Measurements from ENCODE around the gene SFTPB. TPM values are rescaled to one million over a fixed set of nuclear protein-coding genes. Genes with fewer than 3 reads are reported as not detected.
A peak's percentile ranks its signal among the peaks of the same experiment; 100 is the strongest.
"Not testable (repeated sequence)": the region's sequence is repeated elsewhere in the genome, so short reads cannot be mapped to it uniquely, and the experiment has no call there.

The SFTPB gene
- total RNA-seq, 1 experiment from 2014 or later: not detected

DNA sequence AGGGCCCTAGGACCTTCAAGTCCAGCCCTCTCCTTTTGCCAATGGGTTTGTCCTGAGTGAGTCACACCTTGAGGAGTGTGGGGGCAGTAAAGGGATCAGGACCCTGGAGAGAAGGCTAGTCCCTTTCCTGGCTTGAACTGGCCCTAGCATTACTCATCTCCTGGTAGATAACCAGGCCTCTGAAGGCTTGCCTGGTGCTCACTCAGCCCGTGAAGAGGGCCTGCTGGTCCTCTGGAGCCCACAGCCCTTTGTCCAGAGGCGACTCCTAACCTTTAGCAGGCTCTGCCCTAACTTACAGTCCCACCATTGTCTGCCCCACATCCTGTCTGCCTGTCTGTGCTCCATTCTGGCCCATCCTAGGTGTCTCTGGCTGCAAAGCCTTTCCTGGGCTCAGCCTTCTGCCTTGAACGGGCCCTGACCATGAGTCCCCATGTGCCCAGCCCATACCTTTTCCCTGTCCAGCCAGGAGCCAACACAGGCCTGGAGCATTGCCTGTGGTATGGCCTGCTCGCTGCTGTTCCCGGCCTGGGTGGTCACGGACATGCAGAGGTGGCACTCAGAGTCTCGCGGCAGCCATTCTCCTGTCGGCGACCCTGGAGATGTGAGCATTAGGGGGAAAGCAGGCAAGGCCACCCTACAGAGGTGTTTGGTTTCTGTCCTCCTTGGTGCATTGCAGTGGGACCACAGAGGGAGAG, 5.0 kb downstream of the SFTPB start:
- CTCF ChIA-PET: no interaction called here
- TF ChIP-seq EZH2 (IDR thresholded peaks at IDR 0.05; ENCODE audit: low read depth): no peak
- TF ChIP-seq, protein P1, sequence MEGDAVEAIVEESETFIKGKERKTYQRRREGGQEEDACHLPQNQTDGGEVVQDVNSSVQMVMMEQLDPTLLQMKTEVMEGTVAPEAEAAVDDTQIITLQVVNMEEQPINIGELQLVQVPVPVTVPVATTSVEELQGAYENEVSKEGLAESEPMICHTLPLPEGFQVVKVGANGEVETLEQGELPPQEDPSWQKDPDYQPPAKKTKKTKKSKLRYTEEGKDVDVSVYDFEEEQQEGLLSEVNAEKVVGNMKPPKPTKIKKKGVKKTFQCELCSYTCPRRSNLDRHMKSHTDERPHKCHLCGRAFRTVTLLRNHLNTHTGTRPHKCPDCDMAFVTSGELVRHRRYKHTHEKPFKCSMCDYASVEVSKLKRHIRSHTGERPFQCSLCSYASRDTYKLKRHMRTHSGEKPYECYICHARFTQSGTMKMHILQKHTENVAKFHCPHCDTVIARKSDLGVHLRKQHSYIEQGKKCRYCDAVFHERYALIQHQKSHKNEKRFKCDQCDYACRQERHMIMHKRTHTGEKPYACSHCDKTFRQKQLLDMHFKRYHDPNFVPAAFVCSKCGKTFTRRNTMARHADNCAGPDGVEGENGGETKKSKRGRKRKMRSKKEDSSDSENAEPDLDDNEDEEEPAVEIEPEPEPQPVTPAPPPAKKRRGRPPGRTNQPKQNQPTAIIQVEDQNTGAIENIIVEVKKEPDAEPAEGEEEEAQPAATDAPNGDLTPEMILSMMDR (conservative IDR thresholded peaks at IDR 0.05): no peak
- Histone ChIP-seq H2AFZ (no peak overlapping the region), H3F3A (ENCODE audit: insufficient read depth, low read depth) (peaks cover 4% of the 10 kb centered on the region; the same call in 1 of the 2 replicates), H3K4me2 (no peak overlapping the region), H3K79me2 (ENCODE audit: low read depth) (no peaks in the 10 kb centered on the region), H3K27me3 (ENCODE audit: insufficient read depth, low read depth) (no peaks in the 10 kb centered on the region), H3K4me1 (replicated peaks; ENCODE audit: insufficient read depth) (peaks cover 15% of the 10 kb centered on the region), H3K36me3 (ENCODE audit: low read depth) (no peaks in the 10 kb centered on the region), H3K27ac (no peak overlapping the region), H3K9me2 (ENCODE audit: insufficient read depth) (no peaks in the 10 kb centered on the region), H4K20me1 (ENCODE audit: insufficient read depth) (no peaks in the 10 kb centered on the region), H3K9me3 (ENCODE audit: insufficient read depth, low read depth) (no peaks in the 10 kb centered on the region), H3K4me3 (no peak overlapping the region)
- POLR2A ChIA-PET (ENCODE audit: unreplicated experiment): no interaction called here
- peak; percentile 13 to 78 for DNase-seq
- BruUV-seq (replicated peaks): no TSS peak
- intact Hi-C loops (cut with micrococcal nuclease; ENCODE audit: unreplicated experiment): no loop called here

DNA sequence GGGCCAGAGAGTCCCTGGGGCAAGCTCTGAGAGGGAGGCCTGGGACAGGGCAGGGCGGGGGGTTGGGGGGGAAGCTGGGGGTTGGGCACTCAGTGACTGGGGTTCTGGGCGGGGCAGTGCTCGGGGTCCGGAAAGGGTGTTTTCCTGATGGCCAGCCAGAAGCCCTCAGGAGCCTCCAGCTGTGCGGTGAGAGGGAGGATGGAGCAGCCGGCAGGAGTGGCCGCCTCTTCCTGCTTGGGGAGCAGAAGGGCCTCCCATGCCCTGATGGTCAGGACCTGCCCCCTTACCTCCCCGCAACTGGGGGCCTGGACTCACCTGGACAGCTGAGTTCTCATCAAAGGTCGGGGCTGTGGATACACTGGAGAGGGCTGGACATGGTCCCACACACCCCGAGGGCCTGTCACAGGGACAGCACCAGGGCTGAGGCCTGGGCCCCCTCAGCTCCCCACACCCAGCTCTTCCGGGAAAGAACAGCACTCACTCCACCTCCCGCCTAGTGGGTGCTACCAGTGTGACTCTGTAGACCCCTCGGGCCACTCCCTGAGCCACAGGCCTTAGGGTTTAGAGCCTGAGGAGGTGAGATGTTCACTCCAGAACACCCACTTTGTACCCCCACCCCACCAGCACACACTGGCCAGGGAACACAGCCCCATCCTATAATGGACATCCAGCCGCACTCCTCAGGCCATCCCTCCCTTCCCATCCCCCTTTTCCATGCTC, 6.7 kb downstream of the SFTPB start:
- no peaks in the 10 kb centered on the region for H3K27me3 ChIP-seq (ENCODE audit: insufficient read depth, low read depth)
- H3K9me2 ChIP-seq (ENCODE audit: insufficient read depth): no peaks in the 10 kb centered on the region
- H3K9me3 ChIP-seq (ENCODE audit: insufficient read depth, low read depth): no peaks in the 10 kb centered on the region
- peaks cover 4% of the 10 kb centered on the region; the same call in 1 of the 2 replicates for H3F3A ChIP-seq (ENCODE audit: insufficient read depth, low read depth)
- no peak for TF ChIP-seq EZH2 (IDR thresholded peaks at IDR 0.05; ENCODE audit: low read depth)
- TF ChIP-seq, protein P1 (conservative IDR thresholded peaks at IDR 0.05): no peak
- no peak overlapping the region for H3K4me2 ChIP-seq
- POLR2A ChIA-PET (ENCODE audit: unreplicated experiment): no interaction called here
- CTCF ChIA-PET: no interaction called here
- H3K27ac ChIP-seq: no peak overlapping the region
- no TSS peak for BruUV-seq (replicated peaks)
- peaks cover 11% of the 10 kb centered on the region; the same call in 1 of the 2 replicates for H3K4me1 ChIP-seq (replicated peaks; ENCODE audit: insufficient read depth)
- no peaks in the 10 kb centered on the region for H3K36me3 ChIP-seq (ENCODE audit: low read depth)
- no peak for DNase-seq
- H2AFZ ChIP-seq: no peak overlapping the region
- no peaks in the 10 kb centered on the region for H4K20me1 ChIP-seq (ENCODE audit: insufficient read depth)
- intact Hi-C loops (cut with micrococcal nuclease; ENCODE audit: unreplicated experiment): no loop called here
- H3K79me2 ChIP-seq (ENCODE audit: low read depth): no peaks in the 10 kb centered on the region
- no peak overlapping the region for H3K4me3 ChIP-seq

DNA sequence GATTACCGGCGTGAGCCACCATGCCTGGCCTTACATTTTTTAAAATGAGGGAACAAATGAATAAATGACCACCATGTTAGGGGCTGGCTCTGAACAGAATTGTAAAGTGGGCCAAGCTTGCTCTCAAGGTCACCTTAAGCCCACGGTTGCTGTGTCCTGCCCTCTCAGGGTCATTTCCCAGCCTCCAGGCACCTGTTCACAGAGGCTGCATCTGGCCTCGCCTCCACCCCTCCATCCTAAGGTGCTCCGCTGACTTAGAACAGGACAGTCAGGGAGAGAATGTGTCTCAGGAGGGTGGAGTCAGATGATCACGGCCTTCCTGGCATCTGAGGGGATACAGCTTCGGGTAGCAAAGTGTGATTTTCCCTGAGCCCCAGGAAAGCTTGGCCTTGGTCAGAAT, 7.3 kb downstream of the SFTPB start:
- Histone ChIP-seq H4K20me1 (ENCODE audit: insufficient read depth) (no peaks in the 10 kb centered on the region), H3K27ac (no peak overlapping the region), H3F3A (ENCODE audit: insufficient read depth, low read depth) (peaks cover 4% of the 10 kb centered on the region; the same call in 1 of the 2 replicates), H3K79me2 (ENCODE audit: low read depth) (no peaks in the 10 kb centered on the region), H3K4me2 (no peak overlapping the region), H2AFZ (no peak overlapping the region), H3K4me1 (replicated peaks; ENCODE audit: insufficient read depth) (peaks cover 11% of the 10 kb centered on the region; the same call in 1 of the 2 replicates), H3K9me3 (ENCODE audit: insufficient read depth, low read depth) (no peaks in the 10 kb centered on the region), H3K36me3 (ENCODE audit: low read depth) (no peaks in the 10 kb centered on the region), H3K27me3 (ENCODE audit: insufficient read depth, low read depth) (no peaks in the 10 kb centered on the region), H3K9me2 (ENCODE audit: insufficient read depth) (no peaks in the 10 kb centered on the region), H3K4me3 (no peak overlapping the region)
- TF ChIP-seq, protein P1 (conservative IDR thresholded peaks at IDR 0.05): no peak
- ChIA-PET POLR2A (ENCODE audit: unreplicated experiment) (no interaction called here), CTCF (no interaction called here)
- no peak for DNase-seq
- intact Hi-C loops (cut with micrococcal nuclease; ENCODE audit: unreplicated experiment): no loop called here
- BruUV-seq (replicated peaks): no TSS peak

DNA sequence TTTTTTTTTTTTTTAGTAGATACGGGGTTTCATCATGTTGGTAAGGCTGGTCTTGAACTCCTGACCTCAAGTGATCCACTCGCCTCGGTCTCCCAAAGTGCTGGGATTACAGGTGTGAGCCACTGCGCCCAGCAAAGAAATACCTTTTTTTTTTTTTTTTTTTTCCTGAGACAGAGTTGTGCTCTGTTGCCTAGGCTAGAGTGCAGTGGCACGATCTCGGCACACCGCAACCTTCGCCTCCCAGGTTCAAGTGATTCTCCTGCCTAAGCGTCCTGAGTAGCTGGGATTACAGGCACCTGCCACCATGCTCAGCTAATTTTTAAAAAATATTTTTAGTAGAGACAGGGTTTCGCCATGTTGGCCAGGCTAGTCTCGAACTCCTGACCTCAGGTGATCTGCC, 7.7 kb downstream of the SFTPB start:
- POLR2A ChIA-PET (ENCODE audit: unreplicated experiment); BruUV-seq (replicated peaks): not testable (repeated sequence)
- CTCF ChIA-PET: interaction anchor here (0.6 kb wide), 1 partner anchor 14 kb away, joined by 3 read pairs; no protein-coding TSS in a partner anchor

More for the DNA sequence above, 7.7 kb downstream of the SFTPB start:
- peaks cover 11% of the 10 kb centered on the region; the same call in 1 of the 2 replicates for H3K4me1 ChIP-seq (replicated peaks; ENCODE audit: insufficient read depth)
- H3K36me3 ChIP-seq (ENCODE audit: low read depth); H4K20me1 ChIP-seq (ENCODE audit: insufficient read depth); H3K27ac ChIP-seq; H3K4me2 ChIP-seq; H3F3A ChIP-seq (ENCODE audit: insufficient read depth, low read depth); intact Hi-C loops (cut with micrococcal nuclease; ENCODE audit: unreplicated experiment); H3K9me3 ChIP-seq (ENCODE audit: insufficient read depth, low read depth); H2AFZ ChIP-seq; H3K27me3 ChIP-seq (ENCODE audit: insufficient read depth, low read depth); H3K9me2 ChIP-seq (ENCODE audit: insufficient read depth); DNase-seq; H3K4me3 ChIP-seq; H3K79me2 ChIP-seq (ENCODE audit: low read depth): not testable (repeated sequence)

All from PC-9 (cell line).